Measurements from ENCODE around the gene PRM1. TPM values are rescaled to one million over a fixed set of nuclear protein-coding genes. Genes with fewer than 3 reads are reported as not detected.

PRM1 gene
- total and polyA plus RNA-seq, 2 experiments from 2014 or later: not detected

GRCh38 chr16:11285842-11286241 is 4.7 kb upstream of the PRM1 start:
- Histone ChIP-seq H2AFZ (no peak overlapping the region), H3K9me3 (ENCODE audit: low read depth) (no peaks in the 10 kb centered on the region), H3K4me3 (no peak overlapping the region), H3K36me3 (ENCODE audit: low read depth) (no peaks in the 10 kb centered on the region), H3K79me2 (ENCODE audit: insufficient read depth) (no peaks in the 10 kb centered on the region), H3K4me1 (ENCODE audit: insufficient read depth) (no peaks in the 10 kb centered on the region), H4K20me1 (ENCODE audit: insufficient read depth) (no peaks in the 10 kb centered on the region), H3K4me2 (ENCODE audit: unreplicated experiment) (no peak overlapping the region), H3K27me3 (replicated peaks; ENCODE audit: insufficient read depth) (no peaks in the 10 kb centered on the region), H3K9ac (no peak overlapping the region), H3K27ac (no peak overlapping the region), H3F3A (ENCODE audit: insufficient read depth) (no peaks in the 10 kb centered on the region), H3K9me2 (ENCODE audit: insufficient read depth) (no peaks in the 10 kb centered on the region)
- 46 to 55% methylated on average over 2 of the region's 2 CpGs for WGBS, 2 experiments (ENCODE audit: low coverage in 1 of 2, low lambda C conversion rate in 2 of 2, missing lambda C conversion rate in 2 of 2)
- in situ Hi-C loops (cut with MboI): no loop called here
- no peak for DNase-seq
- no peak for TF ChIP-seq EZH2phosphoT487 (IDR thresholded peaks at IDR 0.05; ENCODE audit: insufficient read depth, low read depth)
- TF ChIP-seq EZH2 (IDR thresholded peaks at IDR 0.05; ENCODE audit: insufficient read depth, poor library complexity, severe bottlenecking): no peak

- DNase-seq: peak; percentile 29
- no peaks in the 10 kb centered on the region for H3K4me1 ChIP-seq (ENCODE audit: insufficient read depth)
- no peaks in the 10 kb centered on the region for H3K9me2 ChIP-seq (ENCODE audit: insufficient read depth)
- in situ Hi-C loops (cut with MboI): no loop called here
- H3K27me3 ChIP-seq (replicated peaks; ENCODE audit: insufficient read depth): no peaks in the 10 kb centered on the region
- no peaks in the 10 kb centered on the region for H3K36me3 ChIP-seq (ENCODE audit: low read depth)
- no peak overlapping the region for H3K9ac ChIP-seq
- H3K27ac ChIP-seq: no peak overlapping the region
- WGBS, 2 experiments (ENCODE audit: low coverage in 1 of 2, low lambda C conversion rate in 2 of 2, missing lambda C conversion rate in 2 of 2): 44 to 46% methylated on average over 4 of the region's 4 CpGs
- H3K79me2 ChIP-seq (ENCODE audit: insufficient read depth): no peaks in the 10 kb centered on the region
- H3K4me2 ChIP-seq (ENCODE audit: unreplicated experiment): no peak overlapping the region
- no peaks in the 10 kb centered on the region for H3F3A ChIP-seq (ENCODE audit: insufficient read depth)
- H3K4me3 ChIP-seq: no peak overlapping the region
- H3K9me3 ChIP-seq (ENCODE audit: low read depth): no peaks in the 10 kb centered on the region
- H2AFZ ChIP-seq: no peak overlapping the region
- H4K20me1 ChIP-seq (ENCODE audit: insufficient read depth): no peaks in the 10 kb centered on the region
- TF ChIP-seq EZH2 (IDR thresholded peaks at IDR 0.05; ENCODE audit: insufficient read depth, poor library complexity, severe bottlenecking) (no peak), EZH2phosphoT487 (IDR thresholded peaks at IDR 0.05; ENCODE audit: insufficient read depth, low read depth) (no peak)
Measured at GRCh38 chr16:11283820-11284248, 2.7 kb upstream of the PRM1 start.

DNA sequence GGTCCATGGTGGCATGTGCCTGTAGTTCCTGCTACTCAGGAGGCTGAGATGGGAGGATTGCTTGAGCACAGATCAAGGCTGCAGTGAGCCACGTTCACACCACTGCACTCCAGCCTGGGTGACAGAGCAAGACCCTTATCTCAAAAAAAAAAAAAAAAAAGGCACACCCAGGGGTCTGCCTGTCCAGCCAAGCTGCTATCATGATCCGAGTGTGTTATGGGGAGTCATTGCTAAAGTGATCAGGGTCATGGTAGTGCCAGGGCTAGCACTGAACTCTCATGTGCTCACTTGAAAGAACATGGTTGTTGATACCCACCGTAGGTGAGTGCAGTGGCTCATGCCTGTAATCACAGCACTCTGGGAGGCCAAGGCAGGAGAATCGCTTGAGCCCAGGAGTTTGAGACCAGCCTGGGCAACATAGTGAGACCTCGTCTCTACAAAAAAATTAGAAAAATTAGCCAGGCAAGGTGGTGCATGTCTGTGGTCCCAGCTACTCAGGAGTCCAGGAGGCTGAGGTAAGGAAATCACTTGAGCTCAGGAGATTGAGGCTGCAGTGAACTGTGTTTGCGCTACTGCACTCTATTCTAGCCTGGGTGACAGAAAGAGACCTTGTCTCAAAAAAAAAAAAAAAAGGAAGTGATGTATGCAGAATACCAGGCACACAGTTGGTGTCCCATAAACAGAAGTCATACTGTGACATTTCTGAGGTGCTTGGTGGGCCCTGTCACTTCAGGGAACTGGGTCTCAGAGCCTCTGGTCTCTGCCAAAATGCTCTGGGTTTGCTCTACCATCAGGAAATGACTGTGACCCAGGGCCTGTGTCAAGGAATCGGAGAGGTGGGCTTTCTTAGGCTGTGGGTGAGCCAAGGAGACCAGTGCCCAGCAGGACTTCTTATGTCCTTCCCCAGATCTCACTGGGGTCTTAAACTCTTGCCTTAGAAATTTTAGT is 2.2 kb downstream of the PRM1 start:
- DNase-seq: no peak
- in situ Hi-C loops (cut with MboI): no loop called here

DNA sequence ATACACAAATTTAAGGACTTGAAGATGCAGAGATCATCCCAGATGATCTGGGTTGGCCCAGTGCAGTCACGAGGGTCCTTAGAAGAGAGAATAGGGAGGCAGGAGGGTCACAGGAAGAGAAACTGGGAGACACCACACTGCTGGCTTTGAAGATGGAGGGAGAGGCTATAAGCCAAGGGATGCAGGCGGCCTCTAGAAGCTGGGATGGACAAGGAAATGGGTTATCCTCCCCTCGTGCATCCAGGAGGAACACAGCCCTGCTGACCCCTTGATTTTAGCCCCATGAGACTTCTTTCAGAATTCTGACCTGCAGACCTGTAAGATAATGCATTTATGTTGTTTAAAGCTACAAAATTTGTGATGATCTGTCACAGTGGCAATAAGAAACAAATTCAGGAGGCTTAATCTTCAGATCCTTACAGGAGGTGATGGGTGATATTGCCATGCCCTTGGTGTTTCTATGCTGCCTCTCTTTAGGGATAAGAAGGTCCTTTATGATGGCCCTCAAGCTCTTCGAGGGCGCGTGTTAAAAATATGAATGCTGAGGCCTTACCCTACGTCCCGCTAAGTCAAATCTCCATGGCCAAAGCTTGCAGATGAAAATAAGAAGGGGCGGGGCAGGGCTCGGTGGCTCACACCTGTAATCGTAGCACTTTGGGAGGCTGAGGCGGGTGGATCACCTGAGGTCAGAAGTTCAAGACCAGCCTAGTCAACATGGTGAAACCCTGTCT is 3.4 kb downstream of the PRM1 start:
- in situ Hi-C loops (cut with MboI): no loop called here
- TF ChIP-seq EZH2phosphoT487 (IDR thresholded peaks at IDR 0.05; ENCODE audit: insufficient read depth, low read depth) (no peak), EZH2 (IDR thresholded peaks at IDR 0.05; ENCODE audit: insufficient read depth, poor library complexity, severe bottlenecking) (no peak)
- Histone ChIP-seq H3K4me3 (no peak overlapping the region), H3K79me2 (ENCODE audit: insufficient read depth) (no peaks in the 10 kb centered on the region), H3K9ac (no peak overlapping the region), H2AFZ (no peak overlapping the region), H3K9me3 (ENCODE audit: low read depth) (no peaks in the 10 kb centered on the region), H3K9me2 (ENCODE audit: insufficient read depth) (no peaks in the 10 kb centered on the region), H3K4me1 (ENCODE audit: insufficient read depth) (no peaks in the 10 kb centered on the region), H4K20me1 (ENCODE audit: insufficient read depth) (no peaks in the 10 kb centered on the region), H3F3A (ENCODE audit: insufficient read depth) (no peaks in the 10 kb centered on the region), H3K27me3 (replicated peaks; ENCODE audit: insufficient read depth) (no peaks in the 10 kb centered on the region), H3K4me2 (ENCODE audit: unreplicated experiment) (no peak overlapping the region), H3K27ac (no peak overlapping the region), H3K36me3 (ENCODE audit: low read depth) (no peaks in the 10 kb centered on the region)
- WGBS, 2 experiments (ENCODE audit: low coverage in 1 of 2, low lambda C conversion rate in 2 of 2, missing lambda C conversion rate in 2 of 2): 76 to 78% methylated on average over 12 of the region's 12 CpGs
- DNase-seq: no peak

More for the DNA sequence above, 2.2 kb downstream of the PRM1 start:
- H4K20me1 ChIP-seq (ENCODE audit: insufficient read depth): no peaks in the 10 kb centered on the region
- no peaks in the 10 kb centered on the region for H3F3A ChIP-seq (ENCODE audit: insufficient read depth)
- 71% methylated on average over 7 of the region's 7 CpGs for WGBS, 2 experiments (ENCODE audit: low coverage in 1 of 2, low lambda C conversion rate in 2 of 2, missing lambda C conversion rate in 2 of 2)
- no peaks in the 10 kb centered on the region for H3K36me3 ChIP-seq (ENCODE audit: low read depth)
- no peak overlapping the region for H3K4me3 ChIP-seq
- H3K9ac ChIP-seq: no peak overlapping the region
- no peaks in the 10 kb centered on the region for H3K79me2 ChIP-seq (ENCODE audit: insufficient read depth)
- H3K9me3 ChIP-seq (ENCODE audit: low read depth): no peaks in the 10 kb centered on the region
- H3K27me3 ChIP-seq (replicated peaks; ENCODE audit: insufficient read depth): no peaks in the 10 kb centered on the region
- H3K9me2 ChIP-seq (ENCODE audit: insufficient read depth): no peaks in the 10 kb centered on the region
- no peak overlapping the region for H3K4me2 ChIP-seq (ENCODE audit: unreplicated experiment)
- H2AFZ ChIP-seq: no peak overlapping the region
- no peaks in the 10 kb centered on the region for H3K4me1 ChIP-seq (ENCODE audit: insufficient read depth)
- H3K27ac ChIP-seq: no peak overlapping the region
- TF ChIP-seq EZH2phosphoT487 (IDR thresholded peaks at IDR 0.05; ENCODE audit: insufficient read depth, low read depth) (no peak), EZH2 (IDR thresholded peaks at IDR 0.05; ENCODE audit: insufficient read depth, poor library complexity, severe bottlenecking) (no peak)
